ENCODE data around the gene AK3.
"Not testable (repeated sequence)": the region's sequence is repeated elsewhere in the genome, so short reads cannot be mapped to it uniquely, and the experiment has no call there.

The AK3 gene

GRCh38 chr9:4662989-4663792, 77.8 kb downstream of the AK3 start:
- DNase-seq: no peak

GRCh38 chr9:4662108-4662988, 78.7 kb downstream of the AK3 start, which contains the start of gene PLPP6:
Gene PLPP6 (plus strand): TSS chr9:4662294. CDS start chr9:4662376, 82 bp downstream.
- DNase-seq: peak; percentile 86

- DNase-seq: no peak
Observed at GRCh38 chr9:4661611-4662010, 79.4 kb downstream of the AK3 start.

GRCh38 chr9:4661165-4661564, 79.8 kb downstream of the AK3 start:
- DNase-seq: no peak

GRCh38 chr9:4660665-4661064, 80.3 kb downstream of the AK3 start:
- not testable (repeated sequence) for DNase-seq

All from activated CD4-positive, alpha-beta T cell treated with anti-CD3 and anti-CD28 coated beads, Interleukin-2, Interleukin-6, amounts not matched to agents 100 ng/mL and 50 ng/mL, durations not matched to agents 16 hours and 8 hours (primary cell).